ENCODE data around the gene ADARB2. TPM values are rescaled to one million over a fixed set of nuclear protein-coding genes. Genes with fewer than 3 reads are reported as not detected.

The ADARB2 gene
- total and polyA plus RNA-seq, 7 donors: 0.05 to 0.39 (median 0.15) TPM; not detected in 2

DNA sequence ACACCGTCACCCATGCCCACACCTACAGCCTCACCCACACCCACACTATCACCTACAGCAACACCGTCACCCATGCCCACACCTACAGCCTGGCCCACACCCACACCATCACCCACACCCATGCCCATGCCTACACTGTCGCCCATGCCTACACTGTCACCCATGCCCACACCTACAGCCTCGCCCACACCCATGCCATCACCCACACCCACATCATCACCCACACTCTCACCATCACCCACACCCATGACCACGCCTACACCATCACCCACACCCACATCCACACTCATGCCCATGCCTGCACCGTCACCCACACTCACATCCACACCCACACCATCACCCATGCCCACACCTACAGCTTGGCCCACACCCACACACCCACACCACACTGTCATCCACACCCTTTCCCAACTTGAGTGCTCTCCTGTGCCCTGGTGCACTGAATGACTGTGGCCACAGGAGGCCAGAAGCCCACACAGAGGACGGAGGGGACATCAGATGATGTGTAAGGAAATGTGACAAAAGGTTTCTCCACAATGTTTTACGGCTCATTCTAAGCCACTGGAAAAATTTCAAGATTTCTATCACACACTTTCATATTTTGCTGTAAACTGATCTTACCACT lies 527.9 kb downstream of the ADARB2 start:
- H3K36me3 ChIP-seq (ENCODE audit: insufficient read depth in 1 of 2, low read depth in 1 of 2): no peaks in the 10 kb centered on the region
- TF ChIP-seq, protein P1, sequence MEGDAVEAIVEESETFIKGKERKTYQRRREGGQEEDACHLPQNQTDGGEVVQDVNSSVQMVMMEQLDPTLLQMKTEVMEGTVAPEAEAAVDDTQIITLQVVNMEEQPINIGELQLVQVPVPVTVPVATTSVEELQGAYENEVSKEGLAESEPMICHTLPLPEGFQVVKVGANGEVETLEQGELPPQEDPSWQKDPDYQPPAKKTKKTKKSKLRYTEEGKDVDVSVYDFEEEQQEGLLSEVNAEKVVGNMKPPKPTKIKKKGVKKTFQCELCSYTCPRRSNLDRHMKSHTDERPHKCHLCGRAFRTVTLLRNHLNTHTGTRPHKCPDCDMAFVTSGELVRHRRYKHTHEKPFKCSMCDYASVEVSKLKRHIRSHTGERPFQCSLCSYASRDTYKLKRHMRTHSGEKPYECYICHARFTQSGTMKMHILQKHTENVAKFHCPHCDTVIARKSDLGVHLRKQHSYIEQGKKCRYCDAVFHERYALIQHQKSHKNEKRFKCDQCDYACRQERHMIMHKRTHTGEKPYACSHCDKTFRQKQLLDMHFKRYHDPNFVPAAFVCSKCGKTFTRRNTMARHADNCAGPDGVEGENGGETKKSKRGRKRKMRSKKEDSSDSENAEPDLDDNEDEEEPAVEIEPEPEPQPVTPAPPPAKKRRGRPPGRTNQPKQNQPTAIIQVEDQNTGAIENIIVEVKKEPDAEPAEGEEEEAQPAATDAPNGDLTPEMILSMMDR (IDR thresholded peaks at IDR 0.05): no peak
- intact Hi-C loops (cut with DNase I): no loop called here
- ATAC-seq: no peak
- no peaks in the 10 kb centered on the region for H3K4me1 ChIP-seq
- WGBS, 3 donors: 82 to 90% (median 84%) methylated on average over 8 of the region's 8 CpGs
- H3K4me3 ChIP-seq: no peak overlapping the region
- DNase-seq: no peak
- H3K9me3 ChIP-seq: no peaks in the 10 kb centered on the region
- H3K27ac ChIP-seq: no peak overlapping the region
- peaks cover 0 to 5% (median 0%) of the 10 kb centered on the region in 3 donors for H3K27me3 ChIP-seq (ENCODE audit: insufficient read depth in 3 of 3, low read length in 2 of 3)

DNA sequence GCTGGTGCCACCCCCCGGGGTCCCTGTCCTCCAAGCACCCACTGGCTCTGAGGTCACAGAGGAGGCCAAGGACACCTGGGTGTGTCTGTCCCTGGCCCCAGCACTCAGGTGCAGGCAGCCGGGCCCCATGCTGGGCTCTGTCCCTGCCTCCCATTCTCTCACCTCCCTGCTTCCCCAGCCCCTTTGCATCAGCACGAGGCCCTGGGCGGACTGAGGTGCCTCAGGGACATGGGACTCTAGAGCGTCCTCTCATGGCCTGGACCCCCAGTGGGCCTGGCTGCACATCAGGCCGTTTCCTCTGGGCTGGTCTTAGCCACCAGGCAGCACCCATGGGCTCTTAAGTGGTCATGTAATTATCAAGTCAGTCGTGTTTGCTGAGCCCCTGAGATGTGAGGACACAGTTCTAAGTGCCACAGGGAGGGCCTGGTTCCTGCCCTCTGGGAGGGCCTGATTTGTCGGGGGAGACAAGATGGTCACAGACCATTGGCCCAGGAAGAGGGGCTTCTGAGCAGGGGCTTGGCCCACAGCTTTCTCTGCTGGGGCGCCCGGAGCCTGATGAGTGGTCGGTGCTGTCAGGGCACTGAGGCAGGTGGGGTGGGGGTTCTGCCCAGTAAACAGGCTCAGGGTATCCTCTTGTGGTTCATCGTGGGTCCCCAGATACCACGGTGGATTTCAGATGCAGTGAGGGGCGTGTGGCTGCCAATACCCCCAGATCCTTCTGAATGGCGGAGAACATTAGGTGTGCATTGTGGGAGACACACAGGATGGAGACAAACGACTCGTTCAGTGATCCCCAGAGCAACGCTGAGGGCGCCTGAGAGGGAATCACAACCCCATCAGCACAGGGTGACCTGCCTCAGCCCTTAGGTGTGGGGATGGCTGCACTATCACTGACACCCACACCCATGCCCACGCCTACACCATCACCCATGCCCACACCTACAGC lies 528.7 kb downstream of the ADARB2 start:
- no peak for ATAC-seq
- Histone ChIP-seq H3K4me3 (no peak overlapping the region), H3K9me3 (no peaks in the 10 kb centered on the region), H3K27ac (no peak overlapping the region), H3K27me3 (ENCODE audit: insufficient read depth in 3 of 3, low read length in 2 of 3) (peaks cover 0 to 5% (median 0%) of the 10 kb centered on the region in 3 donors), H3K36me3 (ENCODE audit: insufficient read depth in 1 of 2, low read depth in 1 of 2) (no peaks in the 10 kb centered on the region), H3K4me1 (no peaks in the 10 kb centered on the region)
- no peak for DNase-seq
- intact Hi-C loops (cut with DNase I): no loop called here
- TF ChIP-seq, protein P1 (IDR thresholded peaks at IDR 0.05): no peak
- WGBS, 3 donors: 88 to 89% (median 88%) methylated on average over 20 of the region's 20 CpGs

DNA sequence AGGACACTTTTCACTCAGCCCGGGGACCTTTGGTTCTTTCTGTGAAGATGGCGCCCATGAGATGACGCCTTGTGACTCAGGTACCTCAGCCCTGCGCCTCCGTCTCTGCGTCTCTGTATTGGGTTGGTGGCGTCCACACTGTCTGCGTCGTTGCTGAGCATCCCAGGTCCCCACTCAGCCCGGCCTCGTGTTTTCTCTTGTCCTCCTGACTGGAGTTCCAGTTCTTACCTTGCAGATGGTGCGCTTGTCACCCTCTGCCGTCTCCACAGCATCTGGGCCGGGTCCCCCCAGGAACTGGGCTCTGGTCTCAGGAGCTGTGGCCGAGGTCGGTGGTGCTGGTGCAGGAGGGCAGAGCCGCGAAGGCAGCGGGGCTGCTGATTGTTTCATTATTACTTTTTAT lies 530.7 kb downstream of the ADARB2 start:
- no peaks in the 10 kb centered on the region for H3K4me1 ChIP-seq
- no peaks in the 10 kb centered on the region for H3K36me3 ChIP-seq (ENCODE audit: insufficient read depth in 1 of 2, low read depth in 1 of 2)
- WGBS, 3 donors: 93 to 94% (median 93%) methylated on average over 19 of the region's 19 CpGs
- no peaks in the 10 kb centered on the region for H3K27me3 ChIP-seq (ENCODE audit: insufficient read depth in 3 of 3, low read length in 2 of 3)
- no peak overlapping the region for H3K4me3 ChIP-seq
- no peaks in the 10 kb centered on the region for H3K9me3 ChIP-seq
- intact Hi-C loops (cut with DNase I): no loop called here
- ATAC-seq (no peak), DNase-seq (no peak)
- no peak overlapping the region for H3K27ac ChIP-seq
- TF ChIP-seq, protein P1 (IDR thresholded peaks at IDR 0.05): no peak

DNA sequence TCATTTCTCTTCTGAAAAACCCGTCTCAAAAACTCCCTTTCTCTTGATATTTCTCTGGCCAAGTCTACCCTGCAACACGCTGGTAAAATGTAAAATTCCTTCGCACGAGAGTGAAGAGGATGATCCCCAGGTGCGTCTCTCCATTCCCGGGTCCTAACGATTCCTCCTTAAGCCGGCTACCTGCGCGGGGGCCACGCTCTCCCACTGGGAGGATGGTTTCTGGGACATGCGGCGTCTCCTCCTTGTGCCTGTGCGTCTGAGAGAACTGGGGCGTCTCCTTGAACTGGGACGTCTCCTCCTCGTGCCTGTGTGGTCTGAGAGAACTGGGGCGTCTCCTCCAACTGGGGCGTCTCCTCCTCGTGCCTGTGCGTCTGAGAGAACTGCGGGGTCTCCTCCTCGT lies 531.2 kb downstream of the ADARB2 start:
- intact Hi-C loops (cut with DNase I): no loop called here
- H3K27me3 ChIP-seq (ENCODE audit: insufficient read depth in 3 of 3, low read length in 2 of 3): no peaks in the 10 kb centered on the region
- 86 to 89% (median 89%) methylated on average over 23 of the region's 23 CpGs for WGBS, 3 donors

More for the DNA sequence above, 531.2 kb downstream of the ADARB2 start:
- ATAC-seq (no peak), DNase-seq (no peak)
- H3K27ac ChIP-seq: no peak overlapping the region
- no peaks in the 10 kb centered on the region for H3K9me3 ChIP-seq
- no peak overlapping the region for H3K4me3 ChIP-seq
- TF ChIP-seq, protein P1 (IDR thresholded peaks at IDR 0.05): no peak
- H3K4me1 ChIP-seq: no peaks in the 10 kb centered on the region
- no peaks in the 10 kb centered on the region for H3K36me3 ChIP-seq (ENCODE audit: insufficient read depth in 1 of 2, low read depth in 1 of 2)
